ENCODE results near the gene CES4A.
"Not testable (repeated sequence)": the region's sequence is repeated elsewhere in the genome, so short reads cannot be mapped to it uniquely, and the experiment has no call there.

The CES4A gene

GRCh38 chr16:66991545-66992077 is 3.2 kb downstream of the CES4A start:
- no peak for DNase-seq (ENCODE audit: low spot score)

GRCh38 chr16:66993558-66993957 is 5.2 kb downstream of the CES4A start:
- not testable (repeated sequence) for DNase-seq (ENCODE audit: low spot score)

- no peak for DNase-seq (ENCODE audit: low spot score)
These were observed 8.1 kb downstream of the CES4A start for GRCh38 chr16:66996324-66996982.

DNA sequence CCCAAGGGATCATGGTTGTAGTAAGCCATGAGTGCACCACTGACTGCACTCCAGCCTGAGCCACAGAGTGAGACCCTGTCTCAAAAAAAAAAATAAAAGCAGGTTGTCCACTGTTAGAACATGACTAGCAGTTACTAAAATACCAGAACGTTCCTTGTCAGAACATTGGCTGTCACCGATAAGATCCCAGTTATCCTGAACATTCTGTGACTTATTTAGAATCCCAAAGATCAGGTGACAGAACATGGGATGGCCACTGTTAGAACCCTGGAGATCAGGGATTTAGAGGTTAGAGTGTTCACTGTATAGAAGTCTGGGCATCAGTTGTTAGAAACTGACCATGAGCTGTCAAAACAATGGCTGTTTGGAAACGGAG is 8.6 kb downstream of the CES4A start:
- no peak for DNase-seq (ENCODE audit: low spot score)

- peak; percentile 51 for DNase-seq (ENCODE audit: low spot score)
These were observed 12.3 kb downstream of the CES4A start for GRCh38 chr16:67000384-67001351.

DNA sequence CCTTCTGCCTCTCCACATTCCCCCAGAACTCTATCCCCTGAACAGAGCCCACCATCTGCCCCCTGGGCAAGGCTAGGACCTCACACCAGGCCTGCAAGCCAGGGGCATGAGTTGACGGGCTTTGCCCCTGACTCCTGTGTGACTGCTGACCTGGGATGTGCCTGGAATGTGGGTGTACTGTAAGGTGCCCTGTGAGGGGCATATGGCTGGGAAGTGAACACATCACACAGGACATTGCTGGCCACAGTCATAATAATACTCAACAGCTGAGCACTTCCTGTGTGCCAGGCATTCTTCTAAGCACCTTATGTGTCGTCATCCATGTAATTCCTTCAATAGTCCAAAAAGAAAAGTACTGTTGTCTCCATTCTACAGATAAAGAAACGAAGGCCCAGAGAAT is 13.3 kb downstream of the CES4A start:
- no peak for DNase-seq (ENCODE audit: low spot score)

DNA sequence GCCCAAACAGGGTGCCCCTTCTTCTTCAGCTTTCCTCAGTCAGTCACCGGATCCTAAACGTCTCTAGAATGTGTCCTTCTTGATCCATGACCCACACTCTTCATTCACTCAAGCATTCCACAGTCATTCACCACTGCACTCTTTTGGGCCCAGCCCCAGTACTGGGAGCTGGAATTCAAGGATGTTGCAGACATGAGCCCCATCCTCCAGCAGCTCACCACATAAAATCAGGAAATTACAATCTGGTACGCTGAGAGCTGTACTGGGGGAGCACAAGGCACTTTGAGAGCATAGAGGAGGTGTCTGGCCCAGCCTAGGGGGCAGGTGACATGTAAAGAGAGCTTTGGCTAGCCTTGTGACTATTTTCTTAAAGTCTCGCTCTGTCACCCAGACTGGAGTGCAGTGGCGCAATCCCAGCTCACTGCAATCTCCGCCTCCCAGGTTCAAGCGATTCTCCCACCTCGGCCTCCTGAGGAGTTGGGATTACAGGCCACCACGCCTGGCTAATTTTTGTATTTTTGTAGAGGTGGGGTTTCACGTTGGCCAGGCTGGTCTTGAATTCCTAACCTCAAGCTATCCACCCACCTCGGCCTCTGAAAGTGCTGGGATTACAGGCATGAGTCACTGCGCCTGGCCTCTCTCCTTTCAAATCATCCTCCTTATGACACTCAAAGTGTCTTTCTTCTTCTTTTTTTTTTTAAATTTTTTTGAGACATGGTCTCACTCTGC is 18.7 kb downstream of the CES4A start:
- no peak for DNase-seq (ENCODE audit: low spot score)

DNA sequence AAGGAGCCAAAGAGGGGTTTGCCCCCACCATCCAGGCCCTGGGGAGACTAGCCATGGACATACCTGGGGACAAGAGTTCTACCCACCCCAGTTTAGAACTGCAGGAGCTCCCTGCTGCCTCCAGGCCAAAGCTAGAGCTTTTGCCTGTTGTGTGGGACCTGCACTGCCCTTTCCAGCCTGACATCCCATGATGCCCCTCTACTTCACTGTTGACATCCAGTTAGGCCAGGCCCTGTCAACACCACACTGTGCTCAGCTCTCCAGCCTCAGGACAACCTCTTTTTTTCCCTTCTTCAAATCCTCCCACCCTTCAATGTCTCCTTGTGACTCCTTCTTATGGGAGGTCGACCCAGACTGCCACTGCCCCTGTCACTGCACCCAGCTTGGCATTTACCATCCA is 20.8 kb downstream of the CES4A start:
- DNase-seq (ENCODE audit: low spot score) = no peak

- no peak for DNase-seq (ENCODE audit: low spot score)
These were observed 22.9 kb downstream of the CES4A start for GRCh38 chr16:67011274-67011673.

DNA sequence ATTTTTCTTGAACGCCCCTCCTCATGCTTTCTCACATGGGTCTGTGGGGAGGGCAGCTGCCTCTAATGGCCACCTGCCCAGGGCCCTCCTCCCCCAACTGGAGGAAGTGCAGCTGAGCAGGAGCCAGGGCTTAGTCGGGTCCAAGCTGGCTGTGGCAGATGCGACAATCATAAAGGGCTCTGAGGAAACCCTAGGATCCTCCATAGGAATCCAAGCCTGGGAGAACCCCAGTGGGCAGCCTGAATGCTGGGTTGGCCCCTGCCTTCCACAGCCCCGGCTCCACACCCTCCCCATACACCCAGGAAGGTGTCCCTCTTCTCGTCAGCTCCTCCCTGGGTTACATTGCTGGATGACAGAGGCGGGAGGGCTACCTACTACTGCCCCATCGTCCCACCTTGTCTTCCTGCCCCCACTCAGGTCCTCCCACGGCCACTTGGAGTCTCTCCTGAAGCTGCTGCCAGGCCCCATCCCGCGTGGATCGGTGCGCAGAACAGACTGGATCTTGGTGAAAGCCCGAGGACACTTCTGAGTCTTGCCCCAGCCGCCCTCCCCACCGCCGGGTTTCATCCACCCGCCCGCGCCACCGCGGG is 24.9 kb downstream of the CES4A start:
- no peak for DNase-seq (ENCODE audit: low spot score)

- DNase-seq (ENCODE audit: low spot score) = peak; percentile 65
These were observed 25.6 kb downstream of the CES4A start for GRCh38 chr16:67013823-67014633.

DNA sequence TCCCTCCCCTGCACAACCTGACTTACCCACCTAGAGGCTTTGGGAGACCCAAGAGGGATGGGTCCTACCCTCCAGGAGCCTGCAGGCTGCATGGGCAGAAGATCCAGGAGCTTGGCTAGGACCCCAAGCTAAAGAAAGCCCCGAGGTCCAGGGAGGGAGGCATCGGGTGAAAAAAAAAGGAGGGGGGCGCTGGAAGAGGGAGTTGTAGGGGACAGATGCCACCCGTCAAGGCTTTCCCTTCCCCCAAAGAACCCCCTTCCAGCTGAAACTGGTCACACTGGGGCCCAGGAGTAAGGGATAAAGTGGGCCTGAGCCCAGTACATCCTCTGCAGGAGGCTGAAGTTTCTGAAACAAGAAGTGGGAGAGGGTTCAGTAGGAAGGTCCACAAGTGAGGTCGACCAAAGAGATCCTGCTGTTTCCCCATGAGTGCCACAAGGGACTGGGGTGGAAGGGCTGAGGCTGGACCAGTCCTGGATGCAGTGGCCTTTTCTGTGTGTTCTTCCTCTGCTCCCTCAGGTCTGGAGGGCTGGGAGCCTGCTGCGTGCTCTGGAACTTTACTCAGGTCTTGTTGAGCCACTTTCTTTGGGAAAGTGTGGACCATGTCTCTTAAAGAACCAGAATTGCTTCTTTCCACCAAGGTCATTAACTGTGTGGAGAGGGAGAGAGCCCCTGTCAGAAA is 26.4 kb downstream of the CES4A start:
- no peak for DNase-seq (ENCODE audit: low spot score)

GRCh38 chr16:67015313-67015731 is 26.9 kb downstream of the CES4A start:
- no peak for DNase-seq (ENCODE audit: low spot score)

GRCh38 chr16:67016143-67016542 is 27.8 kb downstream of the CES4A start:
- DNase-seq (ENCODE audit: low spot score) = no peak

GRCh38 chr16:67016681-67017420 is 28.5 kb downstream of the CES4A start:
- DNase-seq (ENCODE audit: low spot score) = no peak

DNA sequence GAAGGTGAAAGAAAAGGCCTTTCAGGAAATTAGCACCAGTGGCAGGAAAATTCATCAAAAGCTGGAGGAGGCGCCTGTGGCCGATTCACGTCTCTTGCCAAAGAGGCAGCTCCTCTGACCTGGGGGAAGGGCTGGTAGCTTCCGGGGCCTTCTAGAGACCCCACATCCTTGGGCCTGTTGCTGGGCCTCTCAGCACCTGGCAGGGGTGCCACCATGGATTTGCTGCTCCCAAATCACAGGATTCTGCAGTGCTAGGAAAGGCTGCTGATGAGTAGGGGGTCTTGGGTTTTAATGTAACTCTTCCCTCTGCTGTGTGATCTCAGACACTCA is 29.0 kb downstream of the CES4A start:
- DNase-seq (ENCODE audit: low spot score) = no peak

DNA sequence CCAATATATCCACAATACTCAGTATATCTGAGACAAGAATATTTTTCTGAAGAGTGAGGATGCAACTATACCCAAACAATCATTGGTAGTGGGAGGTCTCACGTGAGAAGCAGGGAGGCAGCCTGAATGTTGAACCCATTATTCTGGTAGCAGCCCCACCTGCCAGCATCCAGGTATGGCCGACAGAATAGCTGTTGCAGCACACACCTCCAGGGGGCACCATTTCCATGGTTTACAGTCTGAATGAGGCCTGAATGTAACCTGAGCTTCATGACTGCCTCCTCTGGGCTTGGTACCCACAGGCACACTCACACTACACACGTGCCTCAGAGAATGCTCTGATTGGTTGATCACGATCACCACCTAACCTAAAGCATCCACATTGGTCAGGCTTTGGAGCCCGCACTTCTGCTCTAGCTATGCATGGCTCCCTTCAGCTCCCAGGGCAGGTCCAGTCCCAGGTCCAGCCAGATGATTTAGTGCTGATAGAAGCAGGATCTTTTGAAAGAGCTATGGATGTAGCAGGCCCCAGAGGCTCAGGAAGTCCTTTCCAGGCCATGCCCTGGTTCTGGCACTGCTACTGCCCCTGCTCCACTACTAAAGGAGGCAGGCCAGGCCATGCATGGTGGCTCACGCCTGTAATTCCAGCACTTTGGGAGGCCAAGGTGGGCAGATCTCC is 29.6 kb downstream of the CES4A start:
- peak; percentile 93 for DNase-seq (ENCODE audit: low spot score)

GRCh38 chr16:67019171-67019570 is 30.8 kb downstream of the CES4A start:
- no peak for DNase-seq (ENCODE audit: low spot score)

GRCh38 chr16:67021321-67021720 is 32.9 kb downstream of the CES4A start:
- DNase-seq (ENCODE audit: low spot score) = no peak
